Measurements from ENCODE around the gene ARL11.

DNA sequence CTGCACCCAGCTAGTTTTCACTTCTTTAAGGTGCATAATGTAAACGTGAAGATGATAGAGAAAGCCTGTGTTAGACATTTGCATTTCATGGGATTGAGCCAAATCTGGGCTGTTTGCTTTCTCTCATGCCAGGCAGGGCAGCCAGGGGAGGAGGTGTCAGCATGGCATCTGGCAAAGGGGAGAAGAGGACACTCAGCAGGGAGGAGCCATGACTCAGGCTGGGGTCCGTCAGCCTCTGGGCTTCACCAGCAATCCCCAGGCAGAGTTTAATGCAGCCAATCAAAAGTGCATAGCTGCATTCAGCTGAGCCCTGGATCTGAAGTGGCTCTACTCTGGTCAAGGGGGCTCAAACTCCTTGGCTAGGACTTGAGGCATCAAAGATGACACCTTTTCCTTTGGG lies 39.5 kb downstream of the ARL11 start:
- TF ChIP-seq, protein P1, sequence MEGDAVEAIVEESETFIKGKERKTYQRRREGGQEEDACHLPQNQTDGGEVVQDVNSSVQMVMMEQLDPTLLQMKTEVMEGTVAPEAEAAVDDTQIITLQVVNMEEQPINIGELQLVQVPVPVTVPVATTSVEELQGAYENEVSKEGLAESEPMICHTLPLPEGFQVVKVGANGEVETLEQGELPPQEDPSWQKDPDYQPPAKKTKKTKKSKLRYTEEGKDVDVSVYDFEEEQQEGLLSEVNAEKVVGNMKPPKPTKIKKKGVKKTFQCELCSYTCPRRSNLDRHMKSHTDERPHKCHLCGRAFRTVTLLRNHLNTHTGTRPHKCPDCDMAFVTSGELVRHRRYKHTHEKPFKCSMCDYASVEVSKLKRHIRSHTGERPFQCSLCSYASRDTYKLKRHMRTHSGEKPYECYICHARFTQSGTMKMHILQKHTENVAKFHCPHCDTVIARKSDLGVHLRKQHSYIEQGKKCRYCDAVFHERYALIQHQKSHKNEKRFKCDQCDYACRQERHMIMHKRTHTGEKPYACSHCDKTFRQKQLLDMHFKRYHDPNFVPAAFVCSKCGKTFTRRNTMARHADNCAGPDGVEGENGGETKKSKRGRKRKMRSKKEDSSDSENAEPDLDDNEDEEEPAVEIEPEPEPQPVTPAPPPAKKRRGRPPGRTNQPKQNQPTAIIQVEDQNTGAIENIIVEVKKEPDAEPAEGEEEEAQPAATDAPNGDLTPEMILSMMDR (IDR thresholded peaks at IDR 0.05): no peak
- no peak for TF ChIP-seq POLR2AphosphoS5 (IDR thresholded peaks at IDR 0.05; ENCODE audit: insufficient read depth in 1 of 2, low read depth in 1 of 2)
- no peak for TF ChIP-seq POLR2A (IDR thresholded peaks at IDR 0.05)

Data from vagina (tissue), 2 donors.